GM21825 (cell line): ENCODE results near the gene RGS7.
"Not testable (repeated sequence)": the region's sequence is repeated elsewhere in the genome, so short reads cannot be mapped to it uniquely, and the experiment has no call there.

ENCODE experiments used
- ATAC-seq: cut with Tn5 transposase; IDR thresholded peaks from one replicate; pipeline ENCODE4 v1.9.1; 2021; ENCODE audit warnings: mild to moderate bottlenecking, moderate library complexity; ENCODE audit not compliant: unreplicated experiment

The RGS7 gene

DNA sequence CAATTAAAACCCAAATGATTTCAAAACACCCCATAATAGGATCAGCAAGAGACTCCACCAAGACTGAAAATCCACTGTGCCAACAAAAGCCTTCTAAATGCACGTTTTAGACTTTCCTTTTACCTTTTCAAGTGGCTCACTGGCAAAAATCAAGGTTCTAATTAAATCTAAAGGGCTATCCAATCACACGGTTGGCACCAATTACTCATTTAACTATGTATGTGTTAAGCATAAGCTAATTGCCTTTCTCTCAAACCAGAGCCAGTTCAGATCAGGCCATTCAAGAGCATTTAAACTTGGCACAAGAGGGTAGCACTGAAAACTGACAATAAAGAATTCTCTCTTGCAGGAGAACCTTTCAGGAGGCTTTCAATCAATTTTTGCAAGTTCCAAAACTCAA lies 139.5 kb downstream of the RGS7 start:
- ATAC-seq: no peak

DNA sequence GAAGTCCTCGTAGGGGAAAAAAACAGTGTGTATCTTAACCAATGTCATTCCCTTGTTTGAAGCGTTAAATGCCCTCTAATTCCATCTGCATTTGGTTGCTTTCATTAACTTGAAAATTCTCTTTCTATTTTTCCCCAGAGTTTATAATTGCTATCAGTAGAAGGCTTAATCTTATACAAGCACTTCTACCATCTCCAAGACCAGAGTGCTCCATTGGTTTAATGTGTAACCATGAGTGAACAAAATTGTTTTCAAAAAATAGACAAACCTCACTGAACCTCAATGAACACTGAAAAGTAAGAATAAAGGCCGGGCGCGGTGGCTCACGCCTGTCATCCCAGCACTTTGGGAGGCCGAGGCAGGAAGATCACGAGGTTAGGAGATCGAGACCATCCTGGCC lies 141.3 kb downstream of the RGS7 start:
- ATAC-seq: no peak

DNA sequence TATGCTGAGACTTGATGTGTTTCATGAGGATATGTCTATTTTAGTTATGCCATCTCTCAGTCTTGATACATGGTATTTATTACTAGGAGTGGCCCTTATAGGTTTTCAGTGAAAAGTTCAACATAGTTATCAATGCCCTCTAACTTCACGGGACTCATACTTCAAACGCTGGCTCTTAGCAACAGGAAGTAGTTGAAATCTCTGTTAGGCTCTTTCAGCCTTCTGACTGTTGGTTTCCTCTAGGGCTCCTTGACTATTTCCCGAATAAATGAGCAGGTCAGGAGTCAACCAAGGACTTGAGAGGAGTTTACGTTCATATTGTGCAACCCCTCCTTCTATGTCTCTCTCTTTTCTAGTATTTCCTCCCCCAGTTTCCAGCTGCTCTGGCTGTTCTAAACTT lies 141.8 kb downstream of the RGS7 start:
- ATAC-seq: no peak

DNA sequence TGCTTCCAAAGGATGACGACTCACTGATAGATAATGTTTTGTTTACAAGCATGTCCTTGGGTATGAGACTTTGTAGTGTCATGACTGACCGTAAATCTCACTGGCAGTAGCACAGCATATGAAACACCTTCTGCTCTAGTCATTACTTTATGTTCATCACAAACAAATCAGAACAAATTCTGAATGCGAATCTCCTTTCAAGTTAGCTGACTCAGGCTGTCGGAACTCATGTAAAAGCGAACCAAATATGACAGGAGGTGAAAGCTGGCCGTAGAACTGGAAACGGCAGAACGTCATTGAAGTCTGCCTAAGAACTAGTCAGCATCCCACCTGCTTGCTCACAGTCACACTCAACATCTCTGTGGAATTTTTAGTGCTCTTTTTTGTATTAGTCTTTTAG lies 143.9 kb downstream of the RGS7 start:
- ATAC-seq: no peak

DNA sequence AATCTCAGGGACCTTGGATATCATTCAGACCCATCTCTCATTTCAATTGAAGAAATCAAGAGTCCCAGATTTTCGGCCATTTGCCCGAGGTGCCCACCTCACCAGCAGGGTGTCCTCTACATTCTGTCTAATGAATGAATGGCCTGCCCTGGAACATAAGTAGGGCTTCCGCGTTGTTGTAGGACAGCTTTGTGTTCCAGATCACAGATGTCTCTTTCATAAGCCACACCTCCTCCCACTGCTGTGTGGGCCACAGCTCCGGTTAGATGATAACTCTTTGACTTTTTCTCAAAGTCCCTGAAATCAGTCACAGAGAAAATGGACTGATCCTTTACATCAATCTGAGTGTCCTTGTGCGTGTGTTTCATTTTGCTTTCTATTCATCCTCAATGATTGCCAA lies 144.4 kb downstream of the RGS7 start:
- no peak for ATAC-seq

DNA sequence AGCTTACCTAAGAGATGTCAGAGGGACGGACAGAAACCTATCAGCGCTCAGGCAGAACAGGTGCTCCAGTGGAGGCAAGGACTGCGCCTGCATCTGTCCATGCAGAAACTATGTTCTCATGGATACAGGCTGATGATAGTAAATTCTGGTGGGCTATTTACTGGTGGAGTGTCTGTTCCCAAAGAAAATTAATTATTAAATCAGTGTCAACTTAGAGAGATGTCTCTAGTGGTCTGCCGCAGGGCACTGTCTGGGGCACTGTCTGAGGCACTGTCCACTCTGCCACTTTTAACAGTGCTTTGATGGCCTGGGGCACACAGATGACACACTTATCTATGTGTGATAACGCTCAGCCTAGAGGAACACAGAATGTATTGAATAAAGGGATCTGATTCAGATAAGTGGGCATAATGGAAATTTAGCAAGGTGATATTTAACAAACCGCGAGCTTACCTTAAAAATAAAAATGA lies 148.1 kb downstream of the RGS7 start:
- no peak for ATAC-seq

DNA sequence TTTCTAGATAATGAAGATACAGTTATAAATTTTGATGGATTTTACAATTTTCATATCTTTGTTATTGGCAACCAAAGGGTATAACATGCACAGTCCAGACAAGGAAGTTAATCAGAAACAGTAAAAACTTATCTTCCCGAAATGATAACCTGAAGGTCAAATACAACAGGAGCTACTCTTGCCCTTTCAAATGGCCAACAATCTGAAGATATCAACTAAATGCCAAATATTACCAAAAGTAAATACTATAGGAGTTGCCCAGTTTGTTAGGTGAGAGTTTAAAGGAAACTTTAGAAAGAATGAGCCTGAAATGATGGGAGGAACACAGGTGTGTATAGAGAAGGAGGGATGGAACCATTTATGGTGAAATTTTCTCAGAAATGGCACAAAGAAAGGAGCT lies 153.2 kb downstream of the RGS7 start:
- no peak for ATAC-seq

DNA sequence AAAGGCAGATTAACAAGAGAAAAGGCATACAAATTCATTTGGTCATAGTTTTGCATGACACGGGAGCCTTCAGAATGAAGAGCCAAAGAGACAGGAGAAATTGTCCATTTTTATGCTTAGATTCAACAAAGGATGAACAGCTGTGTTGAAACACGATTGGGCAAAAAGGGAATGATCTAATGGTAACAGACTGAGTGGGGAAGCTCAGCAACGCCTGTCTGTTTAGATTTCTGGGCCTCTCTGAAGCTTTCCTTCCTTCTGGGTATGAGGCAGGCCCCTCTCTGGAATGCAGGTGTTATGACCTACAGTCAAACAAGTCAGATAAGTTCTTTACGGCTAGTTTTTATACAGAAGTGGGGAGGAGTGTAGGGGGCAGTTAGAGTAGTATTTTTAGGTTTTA lies 154.6 kb downstream of the RGS7 start:
- no peak for ATAC-seq

DNA sequence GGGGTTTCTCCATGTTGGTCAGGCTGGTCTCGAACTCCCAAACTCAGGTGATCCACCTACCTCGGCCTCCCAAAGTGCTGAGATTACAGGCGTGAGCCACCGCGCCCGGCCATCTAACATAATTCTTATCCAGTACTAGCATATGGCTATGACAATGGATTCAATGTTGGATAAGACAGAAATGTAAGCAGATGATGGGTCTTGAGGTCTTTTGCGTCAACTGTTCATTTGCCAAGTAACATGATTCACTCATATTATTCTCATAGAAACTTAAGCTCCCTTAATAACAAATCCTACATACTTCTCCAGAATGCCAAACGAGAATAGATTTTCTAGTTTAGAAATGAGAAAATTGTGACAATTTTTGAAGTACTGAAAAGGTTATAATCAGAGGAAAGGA lies 170.3 kb downstream of the RGS7 start:
- ATAC-seq: no peak

DNA sequence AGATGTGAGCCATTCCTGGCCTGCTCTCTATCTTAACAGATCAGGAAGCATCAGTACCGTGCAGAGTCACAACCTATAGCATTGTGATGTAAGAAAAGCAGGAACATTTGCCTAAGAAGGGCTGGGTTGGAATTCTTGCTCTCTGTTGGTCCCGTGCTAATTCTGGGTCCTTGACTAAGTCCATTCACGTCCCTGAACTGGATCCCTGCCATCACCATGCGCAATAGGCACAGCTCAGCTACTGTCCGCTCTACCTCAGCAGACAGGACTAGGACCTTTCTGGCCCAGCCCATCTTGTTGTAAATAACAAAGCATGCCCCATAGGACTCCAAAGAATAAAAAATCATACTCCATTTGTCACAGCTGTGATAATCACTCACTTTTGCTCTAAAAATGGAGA lies 175.0 kb downstream of the RGS7 start:
- ATAC-seq: no peak

DNA sequence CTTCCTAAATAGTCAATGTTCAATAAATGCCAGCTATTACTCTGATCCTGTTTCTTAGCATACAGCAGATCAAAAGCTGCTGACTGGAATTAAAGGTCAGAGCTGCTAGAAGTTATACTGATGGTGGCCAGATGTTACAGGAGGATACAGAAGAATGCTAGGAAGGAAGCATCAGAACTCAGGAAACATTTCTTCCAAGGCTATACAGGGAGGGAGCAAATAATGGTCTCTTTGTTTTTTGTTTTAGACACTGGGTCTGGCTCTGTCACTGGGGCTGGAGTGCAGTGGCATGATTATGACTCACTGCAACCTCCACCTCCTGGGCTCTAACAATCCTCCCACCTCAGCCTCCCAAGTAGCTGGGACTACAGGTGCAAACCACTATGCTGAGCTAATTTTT lies 175.5 kb downstream of the RGS7 start:
- no peak for ATAC-seq

DNA sequence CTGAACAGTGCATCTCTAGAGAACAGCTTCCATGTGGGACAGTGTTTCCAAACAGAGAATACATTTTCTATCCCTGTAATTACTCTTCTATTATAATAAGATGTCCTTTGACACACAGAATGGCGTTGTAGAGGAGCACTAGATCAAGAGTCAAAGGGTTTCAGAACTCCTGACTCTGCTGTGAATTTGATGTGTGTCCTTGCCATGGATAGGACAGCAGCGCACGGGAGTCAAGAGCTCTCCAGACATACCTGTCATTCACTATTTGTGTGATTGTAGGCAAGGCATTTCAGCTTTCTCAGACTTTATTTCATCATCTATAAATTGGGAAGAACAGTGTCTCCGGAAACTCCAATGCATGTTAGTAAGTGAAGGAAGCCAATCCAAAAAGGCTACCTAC lies 176.4 kb downstream of the RGS7 start:
- no peak for ATAC-seq

DNA sequence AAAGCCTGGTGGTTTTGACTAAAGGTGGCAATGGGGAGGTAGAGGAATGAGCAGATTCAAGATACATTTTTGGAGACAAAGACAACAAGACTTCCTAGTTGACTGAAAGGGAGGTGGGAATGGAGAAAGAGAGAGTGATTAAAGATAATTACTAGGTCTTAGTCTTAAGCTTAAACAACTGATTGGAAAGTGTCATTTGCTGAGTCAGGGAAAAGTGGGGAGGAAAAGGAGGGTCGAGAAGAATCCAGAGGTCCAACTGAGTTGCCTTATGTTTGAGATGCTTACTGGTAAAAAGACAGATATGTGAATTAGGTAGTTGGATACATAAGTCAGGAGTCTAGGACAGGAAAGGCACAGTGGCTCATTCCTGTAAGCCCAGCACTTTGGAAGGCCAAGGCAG lies 179.3 kb downstream of the RGS7 start:
- ATAC-seq: no peak

DNA sequence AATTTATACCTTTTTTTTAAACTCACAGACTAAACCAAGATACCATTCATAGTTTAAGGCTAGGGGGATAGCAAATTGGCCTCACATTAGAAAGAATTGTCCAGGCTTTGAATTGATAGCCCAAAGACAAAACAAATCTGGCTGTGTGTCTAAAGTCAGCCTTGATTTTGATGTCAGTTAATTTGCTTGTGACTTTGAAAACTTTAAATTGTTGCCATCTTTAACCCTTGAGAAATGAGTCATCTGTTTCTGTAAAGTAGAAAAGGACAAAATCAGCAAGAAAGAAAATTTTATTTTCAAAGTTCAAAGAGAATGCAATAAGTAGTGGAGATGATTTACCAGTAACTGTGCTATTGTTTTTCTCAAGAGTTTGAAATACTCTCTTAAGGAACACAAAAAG lies 184.5 kb downstream of the RGS7 start:
- no peak for ATAC-seq

DNA sequence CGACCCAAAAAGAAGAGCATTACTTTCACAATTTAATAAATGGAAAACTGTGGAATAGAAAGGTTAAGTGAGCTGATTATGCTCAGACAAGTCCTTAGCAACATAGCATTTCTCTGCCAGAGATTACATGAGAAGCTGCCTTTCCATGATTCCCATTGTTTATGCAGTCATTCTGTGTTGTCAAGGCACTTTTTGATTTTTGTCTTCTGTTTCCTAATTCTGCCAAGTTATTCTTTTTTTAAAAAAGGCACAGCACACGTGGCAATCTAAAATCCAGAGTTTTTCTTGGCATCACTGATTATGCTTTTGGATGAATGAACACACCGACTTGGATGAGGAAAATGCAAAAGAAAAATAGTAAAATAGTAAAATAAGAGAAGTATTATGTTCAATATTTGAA lies 185.0 kb downstream of the RGS7 start:
- ATAC-seq: no peak

DNA sequence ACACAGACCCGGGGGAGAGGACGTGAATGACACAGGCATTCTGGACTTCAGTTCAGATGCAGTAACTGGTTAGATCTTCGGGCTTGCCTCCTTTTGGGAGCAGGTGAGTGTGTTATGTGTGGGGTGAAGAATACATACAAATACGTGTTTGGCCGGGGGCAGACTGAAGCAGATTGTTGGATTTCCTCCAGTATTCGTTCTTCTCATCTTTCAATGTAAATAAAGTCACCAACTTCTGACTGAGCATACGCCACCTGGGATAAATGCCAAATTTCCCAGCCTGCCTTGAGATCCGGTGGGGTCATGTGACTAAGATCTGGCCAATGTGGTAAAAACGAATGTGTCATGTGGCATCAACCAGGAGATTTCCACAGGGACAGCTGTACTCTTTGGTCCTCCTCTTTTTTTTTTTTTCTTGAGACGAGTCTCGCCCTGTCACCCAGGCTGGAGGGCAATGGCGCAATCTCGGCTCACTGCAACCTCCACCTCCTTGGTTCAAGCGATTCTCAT lies 189.8 kb downstream of the RGS7 start:
- no peak for ATAC-seq

DNA sequence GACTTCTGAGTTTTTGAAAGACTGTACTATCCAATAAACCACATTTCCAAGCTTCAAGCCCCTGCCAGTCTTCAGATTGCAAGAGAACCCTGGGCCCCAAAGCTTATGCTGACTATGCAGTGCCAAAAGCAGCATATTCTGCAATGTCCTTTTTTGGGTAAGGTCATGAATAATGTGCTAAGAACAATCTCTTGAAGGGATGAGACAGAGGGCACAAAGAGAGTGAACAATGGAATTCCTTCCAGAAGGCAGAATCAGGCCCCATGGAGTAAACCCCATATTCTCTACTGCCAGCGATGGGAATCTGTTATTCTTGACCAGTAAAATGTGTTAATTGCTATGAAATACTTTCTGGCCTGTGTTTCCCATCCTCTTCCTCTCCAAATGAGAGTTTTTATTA lies 190.4 kb downstream of the RGS7 start:
- no peak for ATAC-seq

DNA sequence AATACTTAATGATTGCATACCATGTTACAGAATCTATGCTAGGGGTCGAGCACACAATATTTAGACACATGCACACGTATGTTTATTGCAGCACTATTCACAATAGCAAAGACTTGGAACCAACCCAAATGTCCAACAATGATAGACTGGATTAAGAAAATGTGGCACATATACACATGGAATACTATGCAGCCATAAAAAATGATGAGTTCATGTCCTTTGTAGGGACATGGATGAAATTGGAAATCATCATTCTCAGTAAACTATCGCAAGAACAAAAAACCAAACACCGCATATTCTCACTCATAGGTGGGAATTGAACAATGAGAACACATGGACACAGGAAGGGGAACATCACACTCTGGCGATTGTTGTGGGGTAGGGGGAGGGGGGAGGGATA lies 191.7 kb downstream of the RGS7 start:
- ATAC-seq: not testable (repeated sequence)

DNA sequence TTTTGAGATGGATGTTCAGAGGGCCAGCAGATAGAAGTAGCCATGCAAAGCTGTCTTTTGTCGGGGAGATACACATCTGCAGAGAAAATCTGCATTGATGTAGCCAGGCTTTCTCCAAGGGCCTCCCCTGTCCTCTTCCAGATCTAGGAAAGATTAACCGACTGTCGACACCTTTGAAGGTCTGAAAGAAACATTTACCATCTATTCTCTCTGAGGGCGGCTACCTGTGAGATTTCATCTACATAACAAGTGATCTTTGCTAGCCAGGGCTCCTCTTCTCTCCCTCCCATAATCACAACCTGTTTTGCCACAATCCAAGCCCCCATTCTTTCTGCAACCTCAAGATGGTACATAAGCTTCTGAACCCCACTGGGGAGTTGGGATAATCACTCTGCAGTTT lies 193.6 kb downstream of the RGS7 start:
- no peak for ATAC-seq

DNA sequence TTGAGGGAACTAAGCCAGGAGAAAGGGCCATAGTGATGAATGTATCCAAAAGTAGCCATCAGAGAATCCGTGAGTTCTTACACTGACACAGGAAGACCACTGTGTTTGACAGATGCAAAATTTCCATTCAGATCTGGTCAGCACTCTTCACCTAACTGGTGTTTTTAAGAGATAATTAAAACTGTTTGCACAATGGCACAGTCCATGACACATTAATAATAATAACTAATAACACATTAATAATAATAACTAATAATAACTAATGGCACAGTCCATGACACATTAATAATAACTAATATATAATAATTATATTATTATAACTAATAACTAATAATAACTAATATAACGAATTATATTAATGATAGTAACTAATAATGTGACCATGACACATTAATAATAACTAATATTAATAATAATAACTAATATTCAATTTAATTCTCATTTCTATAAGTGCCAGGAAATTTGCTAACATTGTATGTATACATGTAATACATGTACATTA lies 195.8 kb downstream of the RGS7 start:
- no peak for ATAC-seq

DNA sequence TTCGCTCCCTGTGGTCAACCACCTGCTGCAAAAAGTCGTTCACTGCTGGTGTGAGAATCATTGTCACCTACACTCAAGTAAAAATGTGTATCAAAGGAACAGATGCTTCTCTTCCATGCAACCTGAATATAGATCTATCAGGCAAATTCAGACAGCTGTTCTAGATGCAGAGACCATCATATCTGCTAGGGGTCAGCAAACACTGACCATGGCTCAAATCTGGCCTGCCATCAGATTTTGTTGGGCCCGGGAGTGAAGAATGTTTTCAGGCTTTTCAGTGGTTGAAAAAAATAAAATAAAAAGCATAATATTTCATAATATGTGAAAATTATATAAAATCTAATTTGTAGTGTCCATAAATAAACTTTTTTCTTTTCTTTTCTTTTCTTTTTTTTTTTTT lies 199.6 kb downstream of the RGS7 start:
- ATAC-seq: no peak

DNA sequence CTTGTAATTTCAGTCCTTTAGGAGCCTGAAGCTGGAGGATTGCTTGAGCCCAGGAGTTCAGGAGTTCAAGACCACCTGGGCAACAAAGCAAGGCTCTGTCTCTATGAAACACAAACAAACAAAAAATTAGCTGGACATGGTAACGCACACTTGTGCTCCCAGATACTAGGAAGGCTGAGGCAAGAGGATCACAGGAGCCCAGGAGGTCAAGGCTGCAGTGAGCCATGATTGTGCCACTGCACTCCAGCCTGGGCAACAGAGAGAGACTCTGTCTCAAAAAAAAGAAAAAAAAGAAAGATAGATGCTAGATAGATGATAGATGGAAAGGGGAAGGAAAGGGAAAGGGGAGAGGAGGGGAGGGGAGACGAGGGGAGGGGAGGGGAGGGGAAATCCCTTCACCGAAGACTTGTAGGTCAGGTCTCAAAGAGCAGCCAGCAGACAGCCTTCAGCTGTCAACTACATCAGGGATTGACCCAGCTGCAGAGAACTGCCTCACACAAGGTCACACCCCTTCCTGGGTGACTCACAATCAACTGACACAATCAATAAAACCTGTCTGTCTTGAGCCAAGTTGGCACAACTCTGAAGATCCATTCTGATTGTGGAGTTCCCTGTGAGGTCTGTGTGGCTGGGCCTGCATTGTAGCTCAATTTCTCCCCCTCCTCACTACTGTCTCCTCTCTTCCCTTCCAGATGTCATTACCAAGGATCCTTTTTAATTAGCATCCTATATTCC lies 200.6 kb downstream of the RGS7 start:
- no peak for ATAC-seq

DNA sequence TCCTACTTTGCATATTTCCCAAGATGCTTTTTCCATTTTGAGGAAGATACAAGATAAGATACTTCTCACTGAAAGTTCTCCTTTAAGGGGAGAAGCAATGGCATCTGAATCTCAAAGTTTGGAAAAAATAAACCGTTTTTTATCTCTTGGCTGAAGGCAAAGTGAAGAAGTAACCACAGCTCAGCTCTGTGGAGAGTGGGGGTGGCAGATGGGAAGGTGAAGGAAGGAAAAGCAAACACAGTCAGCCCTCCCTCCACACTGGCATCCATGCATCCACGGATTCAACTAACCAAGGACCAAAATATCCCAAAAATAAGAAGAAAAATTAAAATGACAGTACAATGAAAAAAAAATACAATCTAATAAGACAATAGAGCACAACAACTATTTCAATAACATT lies 211.1 kb downstream of the RGS7 start:
- ATAC-seq: no peak
